GM19035 (cell line): ENCODE data around the gene RBM34.
A peak's percentile ranks its signal among the peaks of the same experiment; 100 is the strongest.

ENCODE experiments used
- ATAC-seq: cut with Tn5 transposase; IDR thresholded peaks from one replicate; pipeline ENCODE4 v1.9.1; 2021; ENCODE audit not compliant: unreplicated experiment

Gene RBM34

GRCh38 chr1:235156265-235156664 is 4.8 kb downstream of the RBM34 start:
- no peak for ATAC-seq

- ATAC-seq: no peak
Observed at GRCh38 chr1:235152235-235152634, 8.8 kb downstream of the RBM34 start.

GRCh38 chr1:235151033-235151432 is 10.0 kb downstream of the RBM34 start:
- ATAC-seq: no peak

GRCh38 chr1:235149824-235150223 is 11.2 kb downstream of the RBM34 start:
- ATAC-seq: no peak

GRCh38 chr1:235147269-235147668 is 13.8 kb downstream of the RBM34 start:
- no peak for ATAC-seq

- ATAC-seq: no peak
Observed at GRCh38 chr1:235145639-235146038, 15.4 kb downstream of the RBM34 start.

GRCh38 chr1:235142991-235143390 is 18.1 kb downstream of the RBM34 start:
- ATAC-seq: no peak

GRCh38 chr1:235139315-235139714 is 21.7 kb downstream of the RBM34 start:
- ATAC-seq: no peak

- no peak for ATAC-seq
Observed at GRCh38 chr1:235138821-235139220, 22.2 kb downstream of the RBM34 start.

- ATAC-seq: no peak
Observed at GRCh38 chr1:235136111-235136510, 24.9 kb downstream of the RBM34 start.

- ATAC-seq: no peak
Observed at GRCh38 chr1:235134171-235134570, 26.9 kb downstream of the RBM34 start.

GRCh38 chr1:235133086-235133485 is 28.0 kb downstream of the RBM34 start:
- no peak for ATAC-seq

GRCh38 chr1:235131961-235132360 is 29.1 kb downstream of the RBM34 start:
- ATAC-seq: no peak

GRCh38 chr1:235130766-235131270 is 30.2 kb downstream of the RBM34 start:
- ATAC-seq: no peak

- no peak for ATAC-seq
Observed at GRCh38 chr1:235129774-235130570, 31.1 kb downstream of the RBM34 start.

GRCh38 chr1:235128456-235129328 is 32.4 kb downstream of the RBM34 start, which contains the start of gene TOMM20:
TSS of gene TOMM20 (minus strand) at chr1:235128837. CDS start at chr1:235128715, 122 bp downstream.
- ATAC-seq: peak; percentile 97

- ATAC-seq: no peak
Observed at GRCh38 chr1:235127732-235128455, 33.2 kb downstream of the RBM34 start.

- ATAC-seq: no peak
Observed at GRCh38 chr1:235127203-235127602, 33.8 kb downstream of the RBM34 start.

- no peak for ATAC-seq
Observed at GRCh38 chr1:235124665-235125064, 36.4 kb downstream of the RBM34 start.

GRCh38 chr1:235124111-235124510 is 36.9 kb downstream of the RBM34 start:
- no peak for ATAC-seq

GRCh38 chr1:235122348-235122747 is 38.7 kb downstream of the RBM34 start:
- ATAC-seq: no peak
